ENCODE measurements around the gene TTBK1.

TTBK1 gene

GRCh38 chr6:43282636-43283513 is 39.6 kb downstream of the TTBK1 start:
- no peak for TF ChIP-seq CTCF (conservative IDR thresholded peaks at IDR 0.05; ENCODE audit: low read depth, low read length)
- no peak overlapping the region for H3K4me3 ChIP-seq (ENCODE audit: low read length)

DNA sequence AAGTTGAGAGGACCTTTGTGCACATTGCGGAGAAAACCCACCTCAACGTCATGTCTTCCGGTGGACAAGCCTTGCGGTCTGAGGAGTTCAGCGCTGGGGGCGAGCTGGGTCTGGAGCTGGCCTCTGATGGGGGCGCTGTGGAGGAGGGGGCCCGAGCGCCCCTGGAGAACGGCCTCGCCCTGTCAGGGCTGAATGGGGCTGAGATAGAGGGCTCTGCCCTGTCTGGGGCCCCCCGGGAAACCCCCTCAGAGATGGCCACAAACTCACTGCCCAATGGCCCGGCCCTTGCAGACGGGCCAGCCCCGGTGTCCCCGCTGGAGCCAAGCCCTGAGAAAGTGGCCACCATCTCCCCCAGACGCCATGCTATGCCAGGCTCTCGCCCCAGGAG is 40.2 kb downstream of the TTBK1 start:
- DNase-seq (ENCODE audit: low read depth): no peak
- no peak for TF ChIP-seq CTCF (conservative IDR thresholded peaks at IDR 0.05; ENCODE audit: low read depth, low read length)
- H3K4me3 ChIP-seq (ENCODE audit: low read length): no peak overlapping the region

More at GRCh38 chr6:43282636-43283513, 39.6 kb downstream of the TTBK1 start:
- no peak for DNase-seq (ENCODE audit: low read depth)

- DNase-seq (ENCODE audit: low read depth): no peak
- no peak for TF ChIP-seq CTCF (conservative IDR thresholded peaks at IDR 0.05; ENCODE audit: low read depth, low read length)
- H3K4me3 ChIP-seq (ENCODE audit: low read length): no peak overlapping the region
Observed at GRCh38 chr6:43283905-43284304, 40.6 kb downstream of the TTBK1 start.

- no peak for TF ChIP-seq CTCF (conservative IDR thresholded peaks at IDR 0.05; ENCODE audit: low read depth, low read length)
- H3K4me3 ChIP-seq (ENCODE audit: low read length): no peak overlapping the region
- DNase-seq (ENCODE audit: low read depth): no peak
Observed at GRCh38 chr6:43284991-43285781, 41.9 kb downstream of the TTBK1 start.

GRCh38 chr6:43285832-43286231 is 42.6 kb downstream of the TTBK1 start:
- no peak for TF ChIP-seq CTCF (conservative IDR thresholded peaks at IDR 0.05; ENCODE audit: low read depth, low read length)
- DNase-seq (ENCODE audit: low read depth): no peak
- no peak overlapping the region for H3K4me3 ChIP-seq (ENCODE audit: low read length)

DNA sequence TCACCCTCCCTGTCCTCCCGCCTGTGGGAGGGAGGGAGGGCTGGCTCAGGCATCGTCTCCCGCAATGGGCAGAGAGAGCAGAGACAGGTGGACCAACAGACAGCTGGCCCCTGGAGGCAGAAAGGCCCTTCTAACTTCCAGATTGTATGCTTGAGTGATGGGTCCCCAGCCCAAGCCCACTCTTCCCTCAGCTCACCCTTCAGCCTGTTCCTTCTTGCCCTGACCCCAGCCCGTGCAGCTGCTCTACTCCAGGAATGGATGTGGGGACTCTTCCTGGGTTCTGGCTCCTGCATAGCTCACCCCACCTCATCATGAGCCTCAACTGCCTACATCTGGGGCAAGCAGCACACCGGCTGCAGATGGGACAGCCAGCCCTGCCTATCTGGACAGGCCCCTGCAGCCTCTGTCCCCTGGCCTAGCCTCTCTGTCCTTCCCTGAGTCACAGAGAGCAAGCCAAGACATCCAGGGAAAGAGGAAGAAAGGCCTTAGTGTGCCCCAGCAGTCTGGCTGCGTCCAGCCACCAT is 43.2 kb downstream of the TTBK1 start:
- TF ChIP-seq CTCF (conservative IDR thresholded peaks at IDR 0.05; ENCODE audit: low read depth, low read length): no peak
- no peak for DNase-seq (ENCODE audit: low read depth)

More for the DNA sequence above, 43.2 kb downstream of the TTBK1 start:
- H3K4me3 ChIP-seq (ENCODE audit: low read length): no peak overlapping the region

All from retinal pigment epithelial cell (primary cell).